SK-N-SH (cell line): ENCODE results near the gene PLGLB1.
"Not testable (repeated sequence)": the region's sequence is repeated elsewhere in the genome, so short reads cannot be mapped to it uniquely, and the experiment has no call there.

Experiments used
- CTCF ChIP-seq: fragments of 200-600 bp; sonication (generic); IDR thresholded peaks from 2 replicates; pipeline ENCODE4 v1.6.1; 2017; ENCODE audit warnings: antibody characterized with exemption, mild to moderate bottlenecking, moderate library complexity
- EZH2phosphoT487 ChIP-seq: fragments of 200-600 bp; sonication (generic); IDR thresholded peaks from 2 replicates; pipeline ENCODE4 v1.6.1; 2017; ENCODE audit warnings: low read depth, mixed run types, mild to moderate bottlenecking, antibody characterized with exemption, moderate library complexity, borderline replicate concordance
- FOXM1 ChIP-seq: IDR thresholded peaks from 2 replicates; pipeline ENCODE4 v1.4.0; 2012; ENCODE audit warnings: low read depth, mild to moderate bottlenecking
- GABPA ChIP-seq: IDR thresholded peaks from 2 replicates; pipeline ENCODE4 v1.4.0; 2012; ENCODE audit warnings: low read depth, mild to moderate bottlenecking
- MAX ChIP-seq: IDR thresholded peaks from 2 replicates; pipeline ENCODE4 v1.4.0; 2012; ENCODE audit warnings: low read depth
- MXI1 ChIP-seq: IDR thresholded peaks from 2 replicates; pipeline ENCODE4 v1.6.1; 2012; ENCODE audit warnings: mild to moderate bottlenecking, low read depth, low read length, improper control_type of control experiment
- POLR2AphosphoS5 ChIP-seq: IDR thresholded peaks from 2 replicates; pipeline ENCODE4 v1.6.1; 2012; ENCODE audit warnings: low read depth, low read length
- RAD21 ChIP-seq: IDR thresholded peaks from 2 replicates; pipeline ENCODE4 v1.6.1; 2012; ENCODE audit warnings: mild to moderate bottlenecking, low read length
- RFX5 ChIP-seq: IDR thresholded peaks from 2 replicates; pipeline ENCODE4 v1.6.1; 2012; ENCODE audit warnings: mild to moderate bottlenecking, improper control_type of control experiment, low read length
- YY1 ChIP-seq: IDR thresholded peaks from 2 replicates; pipeline ENCODE4 v1.4.0; 2012; ENCODE audit warnings: low read depth, mild to moderate bottlenecking

DNA sequence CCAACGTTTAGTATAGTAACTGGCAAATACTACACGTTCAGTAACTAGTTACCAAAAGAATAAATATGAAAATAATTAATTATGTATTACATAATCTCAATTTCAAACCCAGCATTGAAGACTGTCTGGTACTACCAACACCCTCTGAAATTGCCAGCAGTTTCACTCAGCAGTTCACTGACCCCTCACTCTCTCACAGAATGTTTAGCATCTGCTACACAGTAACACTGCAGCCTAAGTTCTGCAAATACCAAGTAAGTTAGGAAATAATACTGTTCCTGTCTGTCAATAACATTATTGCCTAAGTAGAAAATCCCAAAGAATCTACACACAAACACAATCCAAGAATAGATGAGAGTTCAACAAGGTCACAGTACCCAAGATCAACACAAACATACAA lies 41.8 kb upstream of the PLGLB1 start:
- TF ChIP-seq CTCF, RFX5, YY1, MAX, MXI1, GABPA, RAD21, POLR2AphosphoS5, EZH2phosphoT487, FOXM1: not testable (repeated sequence)
